Testis (tissue), 2 donors: ENCODE data around the gene MROH2B.

ENCODE experiments used
- CTCF ChIP-seq, 3 experiments: fragments of 450-650 bp in 2 of 3; fragments of 200-600 bp in 1 of 3; sonication (generic) in 1 of 3; IDR thresholded peaks; one replicate each; pipeline ENCODE4 v1.5.1; 2016 to 2019; ENCODE audit warnings: antibody characterized with exemption in 3 of 3, mild to moderate bottlenecking in 2 of 3, moderate library complexity in 1 of 3
- POLR2A ChIP-seq: fragments of 450-650 bp; IDR thresholded peaks from one replicate; pipeline ENCODE4 v1.6.1; 2017; ENCODE audit warnings: antibody characterized with exemption, mild to moderate bottlenecking, moderate library complexity

GRCh38 chr5:41004931-41005330 lies 66.2 kb downstream of the MROH2B start:
- TF ChIP-seq POLR2A (no peak), CTCF (IDR thresholded peaks at IDR 0.05) (no peak)
